Right hindlimb (tissue), 1 donor: ENCODE results near the gene SAMD1.

Experiments used
- DNase-seq: peaks from one replicate; pipeline ENCODE4 v3.0.0-alpha.2; 2018

SAMD1 gene

GRCh38 chr19:14112809-14113385 is 22.3 kb upstream of the SAMD1 start:
- DNase-seq: no peak

DNA sequence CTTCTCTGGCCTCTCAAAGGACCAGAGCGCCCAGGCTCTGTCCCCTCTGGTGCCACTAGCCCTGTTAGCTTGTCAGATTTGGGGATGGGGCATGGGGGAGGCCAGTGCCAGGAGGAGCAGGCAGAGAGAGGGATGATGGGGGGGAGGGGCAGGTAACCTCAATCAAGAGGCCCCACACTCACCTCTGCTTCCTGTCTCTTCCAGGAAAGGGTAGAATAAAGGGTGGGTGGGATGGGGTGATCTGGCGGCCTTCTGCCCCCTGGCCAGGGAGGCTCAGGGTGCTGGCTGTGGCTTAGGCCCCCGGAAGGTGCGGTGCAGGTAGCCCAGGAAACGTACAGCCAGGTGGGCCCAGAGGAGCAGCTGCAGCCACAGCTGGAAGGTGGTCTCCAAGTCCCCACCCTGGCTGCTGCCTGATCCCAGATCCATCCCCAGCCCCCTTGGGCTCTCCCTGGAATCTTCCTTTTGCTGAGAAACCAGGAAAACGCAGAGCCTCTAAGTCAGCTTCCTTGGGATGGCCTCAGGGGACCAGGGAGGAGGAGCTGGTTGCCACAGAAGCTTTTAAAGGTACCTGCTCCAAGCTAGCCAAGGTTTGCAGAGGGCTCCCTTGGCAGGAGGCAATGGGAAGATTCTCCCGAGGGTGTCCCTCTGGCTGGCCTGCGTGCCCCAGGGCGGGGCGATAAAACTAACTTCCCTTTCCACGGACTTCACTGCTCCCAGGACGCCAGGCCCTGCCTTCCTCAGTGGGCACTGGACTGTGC is 21.7 kb upstream of the SAMD1 start:
- DNase-seq: no peak

DNA sequence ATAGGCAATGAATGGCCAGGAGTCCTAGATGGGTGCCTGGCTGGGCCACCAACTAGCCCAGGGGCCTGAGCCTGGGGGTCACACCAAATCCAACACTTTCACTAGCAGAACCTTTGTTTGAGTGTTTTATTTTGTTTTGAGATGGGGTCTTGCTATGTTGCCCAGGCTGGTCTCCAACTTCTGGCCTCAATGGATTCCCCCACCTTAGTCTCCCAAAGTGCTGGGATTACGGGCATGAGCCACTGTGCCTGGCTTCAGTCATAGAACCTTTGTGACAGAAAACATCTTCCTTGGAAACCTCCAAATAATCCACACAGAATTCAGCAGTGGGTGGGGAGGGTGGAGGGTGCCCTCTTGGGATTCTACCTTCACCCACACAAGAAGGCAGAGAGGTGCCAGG is 20.9 kb upstream of the SAMD1 start:
- no peak for DNase-seq

DNA sequence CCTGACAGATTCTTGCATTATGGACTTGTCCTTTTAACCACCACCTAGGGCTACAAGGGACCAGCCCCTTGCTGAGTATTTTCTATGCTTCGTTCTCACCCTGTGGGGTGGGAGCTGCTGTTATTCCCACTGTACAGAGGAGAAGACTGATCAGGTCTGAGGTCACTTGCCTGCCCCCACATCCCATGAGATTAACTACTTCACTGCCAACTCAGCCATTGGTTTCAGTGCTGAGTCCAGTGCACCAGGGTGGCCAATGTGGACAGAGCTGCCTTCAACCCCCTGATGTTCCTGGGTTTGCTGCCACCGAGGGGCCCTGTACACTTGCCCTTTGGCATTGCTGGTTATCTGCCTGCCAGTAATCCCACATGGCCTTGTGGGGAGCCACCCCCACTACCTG is 20.1 kb upstream of the SAMD1 start:
- DNase-seq: no peak

DNA sequence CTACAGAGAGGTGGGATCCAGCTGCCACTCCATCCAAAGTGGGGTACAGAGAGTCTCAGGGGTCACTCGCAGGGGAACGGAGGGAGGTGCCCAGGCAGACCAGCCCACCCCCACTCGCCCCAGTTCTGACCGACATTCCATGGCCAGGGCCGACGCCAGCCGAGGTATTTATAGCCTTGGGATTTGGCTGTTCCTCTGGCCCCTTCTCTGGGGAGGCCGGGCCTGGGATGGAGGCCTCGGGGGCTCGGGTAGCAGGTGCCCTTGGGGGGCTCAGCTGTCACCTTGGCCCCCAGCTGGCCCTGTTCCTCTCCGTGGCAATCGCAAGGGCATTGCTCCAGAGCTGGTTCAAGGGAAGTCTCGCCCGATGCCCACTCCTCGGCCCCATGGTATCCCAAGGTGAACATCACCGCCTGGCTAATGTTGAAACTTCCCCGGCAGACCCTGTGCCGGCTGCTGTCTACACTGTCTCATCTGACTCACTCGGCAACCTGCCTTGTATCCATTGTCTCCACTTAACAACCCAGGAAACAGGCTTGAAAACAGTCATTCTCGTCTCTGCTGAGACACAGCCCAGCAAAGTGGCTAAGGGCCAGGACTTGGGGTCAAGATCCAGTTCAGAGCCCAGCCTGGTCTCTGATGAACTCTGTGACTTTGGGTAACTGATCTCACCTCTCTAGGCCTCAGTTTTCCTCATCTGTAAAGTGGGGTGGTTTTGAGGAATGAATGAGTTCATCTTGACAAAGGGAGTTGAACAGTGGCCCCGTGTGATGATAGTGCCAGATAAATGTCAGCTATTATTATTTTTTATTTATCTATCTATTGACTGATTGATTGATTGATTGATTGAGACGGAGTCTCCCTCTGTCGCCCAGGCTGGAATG is 17.3 kb upstream of the SAMD1 start:
- peak; percentile 39 for DNase-seq

GRCh38 chr19:14106840-14107239 is 16.3 kb upstream of the SAMD1 start:
- peak; percentile 34 for DNase-seq

DNA sequence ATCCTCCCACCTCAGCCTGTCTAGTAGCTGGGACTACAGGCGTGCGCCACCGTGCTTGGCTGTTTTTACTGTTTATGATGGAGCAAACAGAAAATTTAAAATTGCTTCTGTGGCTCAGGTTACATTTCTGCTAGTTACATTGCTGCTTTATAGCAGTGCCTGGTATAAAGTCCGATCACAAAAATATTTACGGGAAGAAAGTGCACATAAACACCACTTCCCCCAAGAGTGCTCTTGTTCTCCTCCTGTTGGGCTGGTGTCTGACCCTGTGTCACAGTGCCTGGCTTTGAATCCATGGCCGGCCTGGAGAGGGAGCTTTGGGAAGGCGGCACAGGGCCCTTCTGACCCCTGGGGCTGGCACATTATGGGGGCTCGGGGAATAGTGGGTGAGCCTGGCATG is 15.1 kb upstream of the SAMD1 start:
- DNase-seq: peak; percentile 16

DNA sequence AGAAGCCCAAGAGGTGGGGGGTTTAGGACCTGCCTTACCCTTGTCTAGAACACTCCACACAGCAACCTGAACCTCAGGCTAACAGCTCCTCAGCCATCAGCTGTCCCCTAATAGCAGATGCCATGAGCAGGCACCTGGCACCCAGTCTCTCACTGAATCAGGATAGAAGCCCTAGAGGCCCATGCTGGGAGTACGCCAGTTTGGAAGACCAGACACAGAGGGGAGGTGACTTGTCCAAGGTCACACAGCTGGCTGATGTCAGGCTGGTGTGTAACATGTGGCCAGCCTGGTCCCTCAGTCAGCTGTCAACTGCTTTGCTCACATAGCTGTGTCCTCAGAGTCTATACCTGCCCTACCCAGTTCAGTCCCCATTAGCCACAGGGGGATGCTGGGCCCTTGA is 12.8 kb upstream of the SAMD1 start:
- peak; percentile 16 for DNase-seq

GRCh38 chr19:14102756-14103155 is 12.2 kb upstream of the SAMD1 start:
- DNase-seq: peak; percentile 20

DNA sequence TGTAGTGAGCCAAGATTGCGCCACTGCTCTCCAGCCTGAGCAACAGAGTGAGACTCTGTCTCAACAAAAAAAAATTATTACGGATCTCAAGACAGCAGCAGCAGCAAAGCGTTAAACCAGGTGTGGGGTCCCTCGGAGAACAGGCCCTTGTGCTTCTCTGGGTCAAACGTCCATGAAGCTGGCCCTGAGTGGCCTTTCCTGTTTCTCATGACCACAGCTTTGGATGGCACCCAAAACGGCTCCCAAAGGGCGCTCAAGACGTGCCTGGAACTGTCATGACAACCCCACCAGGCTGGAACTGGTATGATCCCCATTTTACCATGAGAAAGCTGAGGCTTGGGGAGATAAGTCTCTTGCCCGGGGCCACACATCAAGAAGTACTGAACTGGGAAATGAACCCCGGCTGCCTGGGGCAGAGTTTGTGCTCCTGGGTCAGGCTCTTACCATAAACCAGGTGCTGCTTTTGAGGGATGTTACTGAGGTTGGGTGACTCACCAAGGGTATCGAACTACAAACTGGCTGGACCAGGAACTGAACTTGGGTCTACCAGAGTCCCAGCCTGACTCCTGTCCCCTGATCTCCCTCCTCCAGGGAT is 11.6 kb upstream of the SAMD1 start:
- peak; percentile 9 for DNase-seq

DNA sequence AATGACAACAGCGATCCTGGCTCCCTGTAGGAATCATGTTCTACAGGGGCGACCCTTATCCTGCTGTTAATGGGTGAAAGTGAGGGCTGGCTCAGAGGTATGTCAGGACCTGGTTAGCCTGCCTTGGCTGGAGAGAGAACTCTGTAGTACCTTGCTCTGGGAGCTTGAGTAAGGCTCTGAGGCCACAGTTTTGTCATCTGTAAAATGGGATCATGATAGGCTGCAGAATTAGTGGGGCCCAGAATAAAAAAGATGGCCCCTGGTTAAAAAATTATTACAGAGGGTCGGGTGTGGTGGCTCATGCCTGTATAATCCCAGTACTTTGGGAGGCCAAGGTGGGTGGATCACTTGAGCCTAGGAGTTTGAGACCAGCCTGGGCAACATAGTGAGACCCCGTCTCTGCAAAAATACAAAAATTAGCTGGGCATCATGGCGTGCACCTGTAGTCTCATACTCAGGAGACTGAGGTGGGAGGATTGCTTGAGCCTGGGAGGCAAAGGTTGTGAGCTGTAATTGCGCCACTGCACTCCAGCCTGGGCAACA is 10.5 kb upstream of the SAMD1 start:
- DNase-seq: no peak

GRCh38 chr19:14097532-14098151 is 7.1 kb upstream of the SAMD1 start:
- DNase-seq: no peak

GRCh38 chr19:14096272-14096992 is 5.9 kb upstream of the SAMD1 start:
- DNase-seq: peak; percentile 16

DNA sequence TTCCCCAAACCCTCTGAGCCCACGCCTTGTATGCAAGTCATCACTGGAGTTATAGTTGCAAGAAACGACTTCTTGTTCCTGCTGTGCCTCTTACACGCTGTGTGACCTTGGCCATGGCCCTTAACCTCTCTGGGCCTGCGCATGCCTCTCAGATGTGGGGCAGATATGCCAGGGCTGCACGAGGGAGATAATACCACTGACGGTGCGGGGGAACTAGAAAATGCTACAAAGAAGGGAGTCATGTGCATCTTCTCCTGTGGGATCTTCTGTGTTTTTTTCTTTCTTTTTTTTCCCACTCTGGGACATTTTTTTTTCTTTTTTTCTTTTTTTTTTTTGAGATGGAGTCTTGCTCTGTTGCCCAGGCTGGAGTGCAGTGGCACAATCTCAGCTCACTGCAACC is 4.3 kb upstream of the SAMD1 start:
- no peak for DNase-seq

- no peak for DNase-seq
Measured at GRCh38 chr19:14093117-14093823, 2.7 kb upstream of the SAMD1 start.

GRCh38 chr19:14091813-14092462 is 1.4 kb upstream of the SAMD1 start:
- no peak for DNase-seq

DNA sequence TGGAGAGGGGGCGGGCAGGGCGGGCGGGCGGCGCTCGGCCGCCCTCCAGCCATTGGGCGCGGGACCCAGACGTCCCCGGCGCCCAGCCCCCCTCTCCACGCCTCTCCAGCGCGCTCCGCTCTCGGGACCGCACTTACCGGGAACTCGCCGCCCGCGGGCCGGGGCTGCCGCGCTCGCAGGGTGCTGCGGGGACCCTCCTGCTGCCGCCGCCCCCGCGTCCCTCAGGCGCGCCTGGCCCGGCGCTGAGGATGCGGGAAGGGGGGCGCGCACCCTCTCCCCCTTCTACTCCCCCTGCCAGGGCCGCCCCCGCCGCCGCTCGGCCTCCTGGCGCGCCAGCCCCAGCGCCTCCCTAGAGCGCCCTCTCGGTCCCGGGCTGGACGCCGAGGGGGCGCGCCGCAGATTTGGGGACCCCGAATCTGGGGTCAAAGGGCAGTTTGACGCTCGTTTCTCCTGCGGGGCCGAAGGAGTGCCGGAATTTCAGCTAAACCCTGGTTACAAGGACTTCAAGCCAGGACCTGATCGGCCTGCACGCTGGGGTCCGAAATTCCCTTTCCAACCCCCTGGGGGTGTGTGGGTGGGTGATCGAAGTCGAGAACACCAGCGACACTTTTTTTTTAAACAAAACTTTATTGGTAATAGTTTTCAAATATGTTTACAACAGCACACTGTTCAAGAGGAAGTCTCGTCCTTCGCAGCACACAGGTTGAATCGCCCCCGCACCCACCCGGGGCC is 696 bp upstream of the SAMD1 start:
- peak; percentile 81 for DNase-seq

DNA sequence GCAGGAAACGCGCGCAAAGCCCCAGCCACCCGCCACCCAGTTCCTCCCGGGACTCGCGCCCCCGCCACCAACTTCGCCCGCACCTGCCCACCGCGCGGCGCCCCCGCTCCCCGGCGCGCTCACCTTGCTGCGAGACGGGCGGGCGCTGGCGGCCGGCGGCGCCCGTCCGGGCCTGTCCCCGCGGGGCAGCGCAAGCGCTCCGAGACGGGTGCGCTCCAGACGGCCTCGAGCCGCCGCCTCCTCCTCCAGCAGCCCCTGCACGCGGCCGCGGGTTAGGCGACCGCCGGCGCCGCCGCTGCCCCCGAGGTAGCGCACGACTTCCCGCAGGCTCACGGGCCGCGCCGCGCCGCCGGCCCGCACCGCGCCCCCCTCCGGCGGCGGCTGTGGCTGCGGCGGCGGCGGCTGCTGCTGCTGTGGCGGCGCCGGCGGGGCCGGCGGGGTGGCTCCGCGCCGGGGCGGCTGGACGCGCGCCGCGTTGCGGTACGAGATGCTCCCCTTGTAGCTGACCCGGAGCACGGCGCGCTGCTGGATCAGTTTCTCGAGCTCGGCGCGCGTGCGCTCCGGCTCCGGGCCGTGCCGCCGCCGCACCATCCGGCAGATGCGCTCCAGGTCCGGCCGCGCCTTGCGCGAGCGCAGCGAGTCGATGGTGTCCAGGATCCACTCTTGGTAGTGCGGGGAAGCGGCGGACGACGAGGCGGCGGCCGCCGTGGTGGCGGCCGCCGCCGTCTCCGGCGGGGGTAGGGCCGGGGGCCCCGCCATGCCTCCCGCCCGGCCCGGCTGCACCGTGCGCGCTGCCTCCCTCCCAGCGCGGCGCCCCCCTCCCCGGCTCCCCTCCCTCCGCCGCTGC is 666 bp downstream of the SAMD1 start:
- DNase-seq: no peak

DNA sequence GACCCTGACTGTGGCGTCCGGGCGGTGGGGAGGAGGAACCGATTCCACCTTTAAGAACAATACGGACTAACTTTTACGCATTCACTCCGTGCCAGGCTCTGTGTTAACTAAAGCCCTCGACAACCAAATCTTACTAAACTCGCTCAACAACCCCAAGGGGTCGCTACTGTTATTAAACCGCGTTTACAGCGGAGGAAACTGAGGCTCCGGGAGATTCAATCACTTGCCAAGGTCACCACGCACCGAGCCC is 1.2 kb downstream of the SAMD1 start:
- no peak for DNase-seq
